Prostate gland (tissue), 2 donors: ENCODE measurements around the gene SCLT1.

Experiments
- CTCF ChIP-seq, 4 experiments: fragments of 200-600 bp in 2 of 4; fragments of 450-650 bp in 2 of 4; sonication (generic) in 2 of 4; IDR thresholded peaks; 1 replicate in 3 of 4; 2 replicates in 1 of 4; pipeline ENCODE4 v1.5.1; 2016 to 2019; ENCODE audit warnings: antibody characterized with exemption in 4 of 4, mild to moderate bottlenecking in 2 of 4, moderate library complexity in 2 of 4
- POLR2A ChIP-seq: fragments of 450-650 bp; IDR thresholded peaks from one replicate; pipeline ENCODE4 v1.6.1; 2016; ENCODE audit warnings: antibody characterized with exemption, mild to moderate bottlenecking

GRCh38 chr4:128915544-128915943 is 177.8 kb downstream of the SCLT1 start:
- TF ChIP-seq CTCF (IDR thresholded peaks at IDR 0.05): no peak
- no peak for TF ChIP-seq POLR2A
